Measurements from ENCODE around the gene SH3BP5L.

DNA sequence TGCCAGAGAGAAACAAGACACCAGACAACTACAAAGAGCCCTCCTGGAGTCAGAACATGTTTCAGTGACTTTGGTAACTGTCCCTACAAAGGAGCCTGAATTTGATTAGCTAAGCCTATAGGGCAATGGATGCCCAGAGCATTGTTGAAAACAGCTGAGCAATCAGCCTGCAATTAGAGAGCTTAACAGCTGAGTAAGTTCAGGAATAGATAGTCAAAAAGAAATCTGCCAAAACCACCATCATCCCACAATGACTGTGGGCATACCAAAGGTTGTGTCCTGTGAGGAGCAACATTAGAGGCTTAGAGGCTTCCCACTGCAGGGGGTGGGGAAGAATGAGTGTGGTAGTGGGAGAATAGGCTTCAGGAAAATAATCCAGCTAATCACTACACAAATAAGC lies 32.1 kb downstream of the SH3BP5L start:
- TF ChIP-seq BRCA1 (IDR thresholded peaks at IDR 0.05; ENCODE audit: low read depth, low read length) (no peak), EP300 (IDR thresholded peaks at IDR 0.05; ENCODE audit: borderline replicate concordance in 1 of 2, control insufficient read depth in 1 of 2, low read depth in 2 of 2, low read length in 2 of 2) (peak in 1 of 2 experiments; percentile 86; a peak in 2 of 4 replicates), RCOR1 (conservative IDR thresholded peaks at IDR 0.05; ENCODE audit: low read depth, low read length) (no peak), TCF7 (IDR thresholded peaks at IDR 0.05; ENCODE audit: borderline replicate concordance) (peak; percentile 43; the same call in 1 of the 2 replicates), NRF1 (conservative IDR thresholded peaks at IDR 0.05; ENCODE audit: low read depth, low read length) (no peak), TCF12 (IDR thresholded peaks at IDR 0.05; ENCODE audit: low read depth, low read length) (peak; percentile 70), POLR2AphosphoS5 (IDR thresholded peaks at IDR 0.05; ENCODE audit: low read length) (no peak)
- TF ChIP-seq, protein P1, sequence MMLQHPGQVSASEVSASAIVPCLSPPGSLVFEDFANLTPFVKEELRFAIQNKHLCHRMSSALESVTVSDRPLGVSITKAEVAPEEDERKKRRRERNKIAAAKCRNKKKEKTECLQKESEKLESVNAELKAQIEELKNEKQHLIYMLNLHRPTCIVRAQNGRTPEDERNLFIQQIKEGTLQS (IDR thresholded peaks at IDR 0.05; ENCODE audit: borderline replicate concordance, extremely low read depth, low read depth, low read length), result no peak
- TF ChIP-seq, protein P2, sequence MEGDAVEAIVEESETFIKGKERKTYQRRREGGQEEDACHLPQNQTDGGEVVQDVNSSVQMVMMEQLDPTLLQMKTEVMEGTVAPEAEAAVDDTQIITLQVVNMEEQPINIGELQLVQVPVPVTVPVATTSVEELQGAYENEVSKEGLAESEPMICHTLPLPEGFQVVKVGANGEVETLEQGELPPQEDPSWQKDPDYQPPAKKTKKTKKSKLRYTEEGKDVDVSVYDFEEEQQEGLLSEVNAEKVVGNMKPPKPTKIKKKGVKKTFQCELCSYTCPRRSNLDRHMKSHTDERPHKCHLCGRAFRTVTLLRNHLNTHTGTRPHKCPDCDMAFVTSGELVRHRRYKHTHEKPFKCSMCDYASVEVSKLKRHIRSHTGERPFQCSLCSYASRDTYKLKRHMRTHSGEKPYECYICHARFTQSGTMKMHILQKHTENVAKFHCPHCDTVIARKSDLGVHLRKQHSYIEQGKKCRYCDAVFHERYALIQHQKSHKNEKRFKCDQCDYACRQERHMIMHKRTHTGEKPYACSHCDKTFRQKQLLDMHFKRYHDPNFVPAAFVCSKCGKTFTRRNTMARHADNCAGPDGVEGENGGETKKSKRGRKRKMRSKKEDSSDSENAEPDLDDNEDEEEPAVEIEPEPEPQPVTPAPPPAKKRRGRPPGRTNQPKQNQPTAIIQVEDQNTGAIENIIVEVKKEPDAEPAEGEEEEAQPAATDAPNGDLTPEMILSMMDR (IDR thresholded peaks at IDR 0.05 in 2 of 3, conservative IDR thresholded peaks at IDR 0.05 in 1 of 3; ENCODE audit: control insufficient read depth in 2 of 3, extremely low read depth in 1 of 3, insufficient read depth in 1 of 3, low read depth in 3 of 3, low read length in 3 of 3), result no peak
